ENCODE measurements around the gene YKT6.

DNA sequence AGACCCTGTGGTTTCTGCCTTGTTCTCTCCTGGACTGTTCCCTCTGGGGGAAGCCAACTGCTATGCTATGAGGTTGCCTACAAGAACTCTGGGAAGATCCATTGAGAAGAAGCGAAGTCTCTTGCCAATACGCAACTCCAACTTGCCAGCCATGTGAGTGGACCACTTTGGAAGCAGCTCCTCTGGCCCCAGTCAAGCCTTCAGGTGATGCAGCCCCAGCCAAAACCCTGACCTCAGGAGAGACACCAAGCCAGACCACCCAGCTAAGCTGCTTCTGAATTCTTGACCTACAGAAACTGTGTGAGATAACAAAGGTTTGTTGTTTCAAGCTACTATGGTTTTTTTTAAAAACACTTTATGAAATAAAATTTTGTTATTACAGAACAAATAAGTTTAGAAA, 39.4 kb upstream of the YKT6 start:
- TF ChIP-seq, protein P1, sequence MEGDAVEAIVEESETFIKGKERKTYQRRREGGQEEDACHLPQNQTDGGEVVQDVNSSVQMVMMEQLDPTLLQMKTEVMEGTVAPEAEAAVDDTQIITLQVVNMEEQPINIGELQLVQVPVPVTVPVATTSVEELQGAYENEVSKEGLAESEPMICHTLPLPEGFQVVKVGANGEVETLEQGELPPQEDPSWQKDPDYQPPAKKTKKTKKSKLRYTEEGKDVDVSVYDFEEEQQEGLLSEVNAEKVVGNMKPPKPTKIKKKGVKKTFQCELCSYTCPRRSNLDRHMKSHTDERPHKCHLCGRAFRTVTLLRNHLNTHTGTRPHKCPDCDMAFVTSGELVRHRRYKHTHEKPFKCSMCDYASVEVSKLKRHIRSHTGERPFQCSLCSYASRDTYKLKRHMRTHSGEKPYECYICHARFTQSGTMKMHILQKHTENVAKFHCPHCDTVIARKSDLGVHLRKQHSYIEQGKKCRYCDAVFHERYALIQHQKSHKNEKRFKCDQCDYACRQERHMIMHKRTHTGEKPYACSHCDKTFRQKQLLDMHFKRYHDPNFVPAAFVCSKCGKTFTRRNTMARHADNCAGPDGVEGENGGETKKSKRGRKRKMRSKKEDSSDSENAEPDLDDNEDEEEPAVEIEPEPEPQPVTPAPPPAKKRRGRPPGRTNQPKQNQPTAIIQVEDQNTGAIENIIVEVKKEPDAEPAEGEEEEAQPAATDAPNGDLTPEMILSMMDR (optimal IDR thresholded peaks at IDR 0.05 in 1 of 3, IDR thresholded peaks at IDR 0.05 in 1 of 3, conservative IDR thresholded peaks at IDR 0.05 in 1 of 3; ENCODE audit: extremely low read depth in 1 of 3, insufficient read depth in 2 of 3, low read length in 3 of 3): no peak
- no peak for TF ChIP-seq EZH2 (IDR thresholded peaks at IDR 0.05; ENCODE audit: low read length)

All from keratinocyte (primary cell).